ENCODE results near the gene ZNF506. TPM values are rescaled to one million over a fixed set of nuclear protein-coding genes. Genes with fewer than 3 reads are reported as not detected.
A peak's percentile ranks its signal among the peaks of the same experiment; 100 is the strongest.

Gene ZNF506
- total RNA-seq, 1 experiment from 2014 or later = 3.0 TPM

- Mint-ChIP-seq H3K9me3 (peaks cover 0 to 6% of the 10 kb centered on the region in 2 experiments; a peak in 2 of 5 replicates), H3K27me3 (ENCODE audit: low read depth) (no peaks in the 10 kb centered on the region), H3K36me3 (ENCODE audit: insufficient read depth in 1 of 3, low read depth in 3 of 3) (peaks cover 13 to 19% (median 17%) of the 10 kb centered on the region in 3 experiments; a peak in 6 of 7 replicates), H3K4me3 (peak overlapping the region; percentile 97), H3K4me1 (peaks cover 14 to 18% of the 10 kb centered on the region in 2 experiments), H3K27ac (peak overlapping the region; percentile 53 to 96 (median 81); a peak in 5 of 7 replicates)
- WGBS (ENCODE audit: extremely low coverage, insufficient read length, low lambda C conversion rate) = no CpG with 5 or more reads among the region's 11 CpGs
- Histone ChIP-seq H3K9ac (ENCODE audit: extremely low read depth, insufficient read length, low read length) (peak overlapping the region; percentile 56), H3K23ac (ENCODE audit: insufficient read length, low read depth, low read length) (no peak overlapping the region), H3K4ac (ENCODE audit: low read depth, low read length) (no peak overlapping the region), H2AK5ac (ENCODE audit: insufficient read length, low read length) (no peak overlapping the region), H2BK15ac (ENCODE audit: low read depth, low read length) (no peak overlapping the region), H2BK20ac (ENCODE audit: low read depth, low read length, poor library complexity, severe bottlenecking) (no peak overlapping the region), H2AFZ (ENCODE audit: low read length) (no peak overlapping the region), H2BK120ac (ENCODE audit: low read depth, low read length, poor library complexity, severe bottlenecking) (no peak overlapping the region), H3K79me2 (ENCODE audit: insufficient read depth, low read length) (no peaks in the 10 kb centered on the region), H2BK12ac (ENCODE audit: insufficient read length, low read depth, low read length) (no peak overlapping the region), H3K56ac (ENCODE audit: insufficient read length, low read depth, low read length) (no peak overlapping the region), H4K8ac (replicated peaks; ENCODE audit: insufficient read length, low read depth, low read length) (no peak overlapping the region), H4K5ac (ENCODE audit: insufficient read length, low read depth, low read length) (no peak overlapping the region), H3K18ac (ENCODE audit: insufficient read length, low read depth, low read length) (no peak overlapping the region), H3K27ac (ENCODE audit: insufficient read length, low read depth, low read length) (no peak overlapping the region), H3T11ph (ENCODE audit: low read length) (no peak overlapping the region), H3K9me3 (ENCODE audit: control insufficient read depth, low read depth, low read length) (no peaks in the 10 kb centered on the region), H3K79me1 (ENCODE audit: insufficient read depth, low read depth, low read length, poor library complexity, severe bottlenecking) (peaks cover 4% of the 10 kb centered on the region), H3K14ac (ENCODE audit: insufficient read depth, low read length) (no peak overlapping the region), H4K91ac (ENCODE audit: insufficient read length, low read depth, low read length) (no peak overlapping the region), H4K20me1 (ENCODE audit: control insufficient read depth, insufficient read depth, insufficient read length) (no peaks in the 10 kb centered on the region), H3K4me2 (ENCODE audit: insufficient read depth, insufficient read length, low read length) (peak overlapping the region; percentile 86), H3K23me2 (ENCODE audit: insufficient read length, low read depth, low read length, poor library complexity, severe bottlenecking) (peaks cover 15% of the 10 kb centered on the region), H3K27me3 (ENCODE audit: insufficient read depth, low read length) (no peaks in the 10 kb centered on the region), H3K4me1 (ENCODE audit: insufficient read depth, low read length) (no peaks in the 10 kb centered on the region; the same call in 1 of the 2 replicates), H2BK5ac (ENCODE audit: insufficient read length, low read length) (no peak overlapping the region)
- TF ChIP-seq, protein P1, sequence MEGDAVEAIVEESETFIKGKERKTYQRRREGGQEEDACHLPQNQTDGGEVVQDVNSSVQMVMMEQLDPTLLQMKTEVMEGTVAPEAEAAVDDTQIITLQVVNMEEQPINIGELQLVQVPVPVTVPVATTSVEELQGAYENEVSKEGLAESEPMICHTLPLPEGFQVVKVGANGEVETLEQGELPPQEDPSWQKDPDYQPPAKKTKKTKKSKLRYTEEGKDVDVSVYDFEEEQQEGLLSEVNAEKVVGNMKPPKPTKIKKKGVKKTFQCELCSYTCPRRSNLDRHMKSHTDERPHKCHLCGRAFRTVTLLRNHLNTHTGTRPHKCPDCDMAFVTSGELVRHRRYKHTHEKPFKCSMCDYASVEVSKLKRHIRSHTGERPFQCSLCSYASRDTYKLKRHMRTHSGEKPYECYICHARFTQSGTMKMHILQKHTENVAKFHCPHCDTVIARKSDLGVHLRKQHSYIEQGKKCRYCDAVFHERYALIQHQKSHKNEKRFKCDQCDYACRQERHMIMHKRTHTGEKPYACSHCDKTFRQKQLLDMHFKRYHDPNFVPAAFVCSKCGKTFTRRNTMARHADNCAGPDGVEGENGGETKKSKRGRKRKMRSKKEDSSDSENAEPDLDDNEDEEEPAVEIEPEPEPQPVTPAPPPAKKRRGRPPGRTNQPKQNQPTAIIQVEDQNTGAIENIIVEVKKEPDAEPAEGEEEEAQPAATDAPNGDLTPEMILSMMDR (conservative IDR thresholded peaks at IDR 0.05) = no peak
- DNase-seq = no peak
Measured at GRCh38 chr19:19775891-19776205, 45.7 kb downstream of the ZNF506 start.
